AG04450 (cell line): ENCODE data around the gene TGDS. TPM values are rescaled to one million over a fixed set of nuclear protein-coding genes. Genes with fewer than 3 reads are reported as not detected.

Experiments
- CTCF ChIA-PET: fragments of 300-600, 350-600 bp; formaldehyde crosslinking; extraction: SDS; loops from one replicate; lab custom pipeline; 2022; ENCODE audit warnings: antibody characterized with exemption, inconsistent platforms; lab: Charles Lee
- POLR2A ChIA-PET: fragments of 350-600 bp; formaldehyde crosslinking; extraction: SDS; loops from one replicate; lab custom pipeline; 2021; ENCODE audit warnings: antibody characterized with exemption, inconsistent platforms; lab: Yijun Ruan, JAX
- DNase-seq: peaks from one replicate; pipeline ENCODE4 v3.0.0-alpha.2; 2011; ENCODE audit warnings: low read depth, low spot score
- H3K27ac ChIP-seq: one replicate; pipeline ENCODE4 v1.5.1; 2012; ENCODE audit warnings: low read depth, low read length, control low read depth
- H3K27me3 ChIP-seq: one replicate; pipeline ENCODE4 v1.6.0; 2012; ENCODE audit warnings: low read length; ENCODE audit not compliant: control insufficient read depth, insufficient read depth
- H3K4me3 ChIP-seq: 2 replicates; pipeline ENCODE4 v1.5.1; 2011; ENCODE audit warnings: mild to moderate bottlenecking, low read depth, low read length, control low read depth
- H3K9me3 ChIP-seq: 2 replicates; pipeline ENCODE4 v1.5.1; 2012; ENCODE audit warnings: low read length; ENCODE audit not compliant: control insufficient read depth, insufficient read depth
- polyA plus RNA-seq: library from polyadenylated mRNA; depleted of rRNA; stranded (reverse); fragments of >200 nt; gene quantifications from 2 replicates; pipeline ENCODE4 v1.2.3, GENCODE V29; 2011
- TF ChIP-seq, protein P1 (sequence below): IDR thresholded peaks from 2 replicates; pipeline ENCODE4 v1.5.1; 2011; ENCODE audit warnings: low read depth, low read length, control low read depth, inconsistent platforms

TGDS gene
- polyA plus RNA-seq, 1 experiment = 21.7 TPM

DNA sequence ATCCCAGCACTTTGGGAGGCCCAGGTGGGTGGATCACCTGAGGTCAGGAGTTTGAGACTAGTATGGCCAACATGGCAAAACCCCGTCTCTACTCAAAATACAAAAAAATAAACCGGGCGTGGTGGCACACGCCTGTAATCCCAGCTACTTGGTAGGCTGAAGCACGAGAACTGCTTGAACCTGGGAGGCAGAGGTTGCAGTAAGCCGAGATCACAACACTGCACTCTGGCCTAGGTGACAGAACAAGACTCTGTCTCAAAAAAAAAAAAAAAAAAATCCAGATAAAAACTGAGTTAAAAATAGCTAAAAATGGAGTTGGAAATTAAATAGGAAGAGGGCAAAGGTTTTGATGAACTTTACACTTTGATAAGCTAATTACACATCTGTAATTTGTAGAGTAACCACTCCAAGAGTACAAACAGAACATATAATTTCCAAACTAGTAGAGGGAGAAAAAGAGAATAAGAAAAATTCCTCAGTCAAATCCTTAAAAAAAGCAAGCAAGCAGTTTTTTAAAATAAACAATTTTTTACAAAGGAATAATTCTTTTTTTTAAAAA is 10.3 kb downstream of the TGDS start:
- no peak for DNase-seq
- POLR2A ChIA-PET = interaction anchor here (0.6 kb wide), 1 partner anchor 55 kb away, joined by 3 read pairs; no protein-coding TSS in a partner anchor
- Histone ChIP-seq H3K27me3 (no peaks in the 10 kb centered on the region), H3K9me3 (no peaks in the 10 kb centered on the region), H3K27ac (no peak overlapping the region), H3K4me3 (no peak overlapping the region)
- CTCF ChIA-PET = interaction anchor here (0.9 kb wide), 1 partner anchor 32 kb away, joined by 3 read pairs; no protein-coding TSS in a partner anchor
- TF ChIP-seq, protein P1, sequence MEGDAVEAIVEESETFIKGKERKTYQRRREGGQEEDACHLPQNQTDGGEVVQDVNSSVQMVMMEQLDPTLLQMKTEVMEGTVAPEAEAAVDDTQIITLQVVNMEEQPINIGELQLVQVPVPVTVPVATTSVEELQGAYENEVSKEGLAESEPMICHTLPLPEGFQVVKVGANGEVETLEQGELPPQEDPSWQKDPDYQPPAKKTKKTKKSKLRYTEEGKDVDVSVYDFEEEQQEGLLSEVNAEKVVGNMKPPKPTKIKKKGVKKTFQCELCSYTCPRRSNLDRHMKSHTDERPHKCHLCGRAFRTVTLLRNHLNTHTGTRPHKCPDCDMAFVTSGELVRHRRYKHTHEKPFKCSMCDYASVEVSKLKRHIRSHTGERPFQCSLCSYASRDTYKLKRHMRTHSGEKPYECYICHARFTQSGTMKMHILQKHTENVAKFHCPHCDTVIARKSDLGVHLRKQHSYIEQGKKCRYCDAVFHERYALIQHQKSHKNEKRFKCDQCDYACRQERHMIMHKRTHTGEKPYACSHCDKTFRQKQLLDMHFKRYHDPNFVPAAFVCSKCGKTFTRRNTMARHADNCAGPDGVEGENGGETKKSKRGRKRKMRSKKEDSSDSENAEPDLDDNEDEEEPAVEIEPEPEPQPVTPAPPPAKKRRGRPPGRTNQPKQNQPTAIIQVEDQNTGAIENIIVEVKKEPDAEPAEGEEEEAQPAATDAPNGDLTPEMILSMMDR = no peak

DNA sequence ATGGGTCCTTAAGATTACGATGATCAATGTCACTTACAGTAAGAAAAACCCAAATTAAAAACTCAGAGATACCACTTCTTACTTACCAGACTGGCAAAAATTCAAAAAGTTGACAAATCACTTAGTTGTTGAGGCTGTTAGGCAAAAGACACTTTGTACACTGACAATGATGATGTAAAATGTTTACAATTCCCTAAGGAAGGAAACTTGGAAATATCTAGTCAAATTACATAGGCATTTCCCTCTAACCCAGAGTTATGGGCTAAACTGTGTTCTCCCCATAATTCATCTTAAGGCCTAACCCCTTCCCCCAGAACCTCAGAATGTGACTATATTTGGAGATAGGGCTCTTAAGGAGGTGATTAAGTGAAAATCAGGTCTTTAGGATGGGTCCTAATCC is 12.0 kb downstream of the TGDS start:
- DNase-seq = no peak
- Histone ChIP-seq H3K9me3 (no peaks in the 10 kb centered on the region), H3K27ac (no peak overlapping the region), H3K4me3 (no peak overlapping the region), H3K27me3 (no peaks in the 10 kb centered on the region)
- ChIA-PET CTCF (no interaction called here), POLR2A (no interaction called here)
- TF ChIP-seq, protein P1 = no peak

DNA sequence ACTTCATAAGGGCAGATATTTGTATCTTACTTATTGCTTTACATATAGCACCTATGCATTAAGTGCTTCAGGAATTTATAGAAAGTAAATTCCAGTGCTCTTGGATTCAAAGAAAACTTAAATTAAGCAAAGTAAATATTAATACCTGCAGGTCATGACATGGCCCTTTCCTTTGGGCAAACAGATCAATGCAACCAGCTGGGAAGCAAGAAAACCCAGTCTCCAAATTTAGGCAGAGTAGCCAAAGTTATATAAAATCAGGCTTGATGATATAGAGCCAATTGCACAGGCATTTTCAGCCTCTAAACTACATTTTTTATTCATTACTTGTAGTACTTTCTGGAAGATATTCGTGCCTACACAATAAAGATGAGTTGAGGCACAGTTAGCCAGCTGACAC is 16.9 kb downstream of the TGDS start:
- no peaks in the 10 kb centered on the region for H3K9me3 ChIP-seq
- ChIA-PET CTCF (interaction anchor here (0.9 kb wide), 1 partner anchor 38 kb away, joined by 3 read pairs; no protein-coding TSS in a partner anchor), POLR2A (no interaction called here)
- no peak for DNase-seq
- no peaks in the 10 kb centered on the region for H3K27me3 ChIP-seq
- TF ChIP-seq, protein P1 = no peak
- H3K4me3 ChIP-seq = no peak overlapping the region
- H3K27ac ChIP-seq = no peak overlapping the region

DNA sequence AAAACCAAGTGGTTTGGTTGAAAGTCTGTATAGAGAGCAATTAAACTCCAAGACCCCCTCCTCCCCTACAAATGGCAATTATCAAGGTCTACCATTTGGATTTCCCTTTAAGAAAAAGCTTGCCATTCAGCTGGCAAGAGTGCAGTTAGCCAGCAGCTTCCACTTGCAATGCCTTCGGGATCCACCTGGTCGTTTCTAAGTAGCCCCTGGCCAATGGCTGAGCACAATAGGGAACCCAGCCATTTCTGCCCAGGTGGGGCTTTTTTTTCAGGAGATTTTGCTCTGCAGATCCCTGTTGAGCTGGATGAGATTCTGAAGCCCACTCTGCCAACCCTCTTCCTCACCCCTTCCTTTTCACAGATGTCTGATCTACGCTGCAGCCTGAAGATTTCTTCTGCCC is 26.3 kb downstream of the TGDS start:
- POLR2A ChIA-PET = no interaction called here
- H3K4me3 ChIP-seq = no peak overlapping the region
- H3K9me3 ChIP-seq = no peaks in the 10 kb centered on the region
- DNase-seq = no peak
- no peaks in the 10 kb centered on the region for H3K27me3 ChIP-seq
- TF ChIP-seq, protein P1 = no peak
- CTCF ChIA-PET = no interaction called here
- no peak overlapping the region for H3K27ac ChIP-seq

DNA sequence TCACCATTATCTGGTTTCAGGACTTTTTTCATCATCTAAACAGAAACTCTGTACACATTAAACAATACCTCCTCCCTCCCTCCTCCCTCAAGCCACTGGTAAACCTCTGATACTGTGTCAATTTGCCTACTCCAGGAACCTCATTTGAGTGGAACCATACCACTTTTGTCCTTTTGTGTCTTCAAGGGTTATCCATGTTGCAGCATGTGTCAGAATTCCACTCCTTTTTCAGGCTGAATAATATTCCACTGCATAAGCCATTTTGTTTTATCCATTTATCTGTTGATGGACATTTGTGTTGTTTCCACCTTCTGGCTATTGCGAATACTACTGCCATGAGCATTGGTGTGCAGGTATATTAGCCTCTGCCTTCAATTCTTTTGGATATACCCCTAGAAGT is 27.5 kb downstream of the TGDS start:
- Histone ChIP-seq H3K27me3 (no peaks in the 10 kb centered on the region), H3K9me3 (no peaks in the 10 kb centered on the region), H3K4me3 (no peak overlapping the region), H3K27ac (no peak overlapping the region)
- CTCF ChIA-PET = no interaction called here
- DNase-seq = no peak
- TF ChIP-seq, protein P1 = no peak
- POLR2A ChIA-PET = no interaction called here
